Measurements from ENCODE around the gene GRAPL.
A peak's percentile ranks its signal among the peaks of the same experiment; 100 is the strongest.
"Not testable (repeated sequence)": the region's sequence is repeated elsewhere in the genome, so short reads cannot be mapped to it uniquely, and the experiment has no call there.

The GRAPL gene

DNA sequence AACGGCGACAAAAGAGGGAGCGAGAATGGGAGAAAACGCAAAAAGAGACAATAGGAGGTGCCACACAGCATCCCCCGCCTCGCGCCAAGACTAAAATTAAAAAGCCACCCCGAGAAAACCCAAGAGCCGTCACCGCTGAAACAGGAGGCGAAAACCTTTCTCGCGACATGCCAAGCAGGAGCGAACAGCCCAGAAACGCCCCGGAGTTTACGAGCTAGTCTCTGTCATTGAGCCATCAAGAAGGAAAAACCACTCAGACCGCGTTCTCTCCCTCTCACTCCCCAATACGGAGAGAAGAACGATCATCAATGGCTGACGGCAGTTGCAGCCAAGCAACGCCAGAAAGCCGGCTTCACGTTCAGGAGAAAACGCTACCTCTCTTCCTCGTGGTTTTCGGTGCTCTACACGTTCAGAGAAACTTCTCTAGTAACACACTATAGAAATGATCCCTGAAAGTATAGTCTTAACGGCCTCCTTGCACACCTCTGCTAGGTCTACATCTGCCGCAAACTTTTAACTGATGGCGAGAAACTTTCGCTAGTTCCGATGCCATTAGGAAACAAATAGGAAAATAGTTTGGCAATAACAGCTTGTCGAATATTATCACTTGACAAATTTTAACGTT lies 62.5 kb downstream of the GRAPL start:
- H3K4me3 ChIP-seq (ENCODE audit: low read depth, low read length); DNase-seq; H3K36me3 ChIP-seq; H3K27me3 ChIP-seq (ENCODE audit: insufficient read depth, low read depth, severe bottlenecking); H3K9me3 ChIP-seq (ENCODE audit: severe bottlenecking); H3K27ac ChIP-seq: not testable (repeated sequence)

DNA sequence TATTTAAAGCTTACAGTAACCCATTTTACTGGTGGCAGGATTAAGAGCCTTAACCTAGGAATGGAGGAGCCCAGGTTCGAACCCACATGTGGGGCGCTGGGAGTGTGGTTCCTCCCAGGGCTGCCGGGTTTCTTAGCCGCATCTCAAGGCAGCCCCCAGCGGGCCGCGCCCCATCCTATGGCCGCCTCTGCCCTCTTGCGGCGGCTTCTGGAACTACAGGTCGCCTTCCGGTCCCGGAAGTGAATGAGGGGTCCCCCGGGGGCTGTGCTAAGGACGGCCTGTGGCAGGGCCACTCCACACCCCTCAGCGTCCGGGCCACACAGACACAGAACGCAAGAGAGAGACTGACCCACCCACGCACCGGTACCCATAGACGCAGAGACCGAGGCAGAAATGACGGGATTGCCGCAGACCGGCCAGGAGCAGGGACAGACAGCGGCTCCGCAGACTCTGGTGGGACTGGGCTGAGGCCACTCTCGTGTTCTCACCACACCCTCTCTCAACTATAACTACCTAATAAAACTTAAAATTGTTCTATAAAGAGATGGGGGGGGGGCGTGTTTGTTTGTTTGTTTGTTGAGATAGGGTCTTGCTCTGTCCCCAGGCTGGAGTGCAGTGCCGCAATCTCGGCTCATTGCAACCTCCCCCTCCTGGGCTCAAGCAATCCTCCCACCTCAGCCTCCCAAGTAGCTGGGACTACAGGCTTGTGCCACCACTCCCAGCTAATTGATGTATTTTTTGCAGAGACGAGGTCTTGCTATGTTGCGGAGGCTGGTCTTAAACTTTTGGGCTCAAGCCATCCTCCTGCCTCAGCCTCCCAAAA lies 69.2 kb downstream of the GRAPL start:
- not testable (repeated sequence) for H3K9me3 ChIP-seq (ENCODE audit: severe bottlenecking); H3K27ac ChIP-seq; H3K27me3 ChIP-seq (ENCODE audit: insufficient read depth, low read depth, severe bottlenecking); H3K36me3 ChIP-seq
- peak; percentile 5 for DNase-seq
- H3K4me3 ChIP-seq (ENCODE audit: low read depth, low read length) = peak overlapping the region; percentile 37

DNA sequence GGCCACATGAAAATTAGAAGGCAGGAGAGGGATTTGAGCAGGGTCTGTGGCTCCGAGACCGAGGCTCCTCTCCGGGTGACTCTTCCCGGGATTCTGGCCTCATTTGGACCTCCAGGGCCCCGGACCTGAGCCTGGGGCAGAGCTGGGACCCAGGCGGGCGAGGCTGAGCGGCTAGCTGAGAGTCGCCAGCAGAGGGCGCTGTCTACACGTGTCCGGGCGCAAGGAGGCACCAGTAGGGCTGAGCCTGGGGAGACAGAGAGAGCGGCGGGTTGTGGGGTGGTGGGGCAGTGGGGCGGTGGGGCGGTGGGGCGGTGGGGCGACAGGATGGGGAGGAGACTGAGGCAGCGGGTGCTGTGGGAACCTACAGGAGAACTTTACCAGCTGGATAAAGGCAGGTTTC lies 75.1 kb downstream of the GRAPL start:
- not testable (repeated sequence) for H3K27ac ChIP-seq; H3K27me3 ChIP-seq (ENCODE audit: insufficient read depth, low read depth, severe bottlenecking); DNase-seq; H3K9me3 ChIP-seq (ENCODE audit: severe bottlenecking); H3K4me3 ChIP-seq (ENCODE audit: low read depth, low read length); H3K36me3 ChIP-seq

GRCh38 chr17:19203429-19203828 lies 76.0 kb downstream of the GRAPL start:
- not testable (repeated sequence) for H3K9me3 ChIP-seq (ENCODE audit: severe bottlenecking); H3K4me3 ChIP-seq (ENCODE audit: low read depth, low read length); H3K36me3 ChIP-seq; DNase-seq; H3K27ac ChIP-seq; H3K27me3 ChIP-seq (ENCODE audit: insufficient read depth, low read depth, severe bottlenecking)

Measured in WERI-Rb-1 (cell line).